Measurements from ENCODE around the gene COL6A5.

GRCh38 chr3:130341388-130341787, 4.1 kb upstream of the COL6A5 start:
- TF ChIP-seq CTCF (conservative IDR thresholded peaks at IDR 0.05) = no peak
- TF ChIP-seq EZH2 (IDR thresholded peaks at IDR 0.05; ENCODE audit: low read depth) = no peak

All from PC-9 (cell line).